Retinal pigment epithelial cell (primary cell): ENCODE results near the gene ABCB11.
A peak's percentile ranks its signal among the peaks of the same experiment; 100 is the strongest.
"Not testable (repeated sequence)": the region's sequence is repeated elsewhere in the genome, so short reads cannot be mapped to it uniquely, and the experiment has no call there.

Experiments
- DNase-seq: peaks from one replicate; pipeline ENCODE4 v3.0.0-alpha.2; 2010; ENCODE audit warnings: low read depth
- H3K4me3 ChIP-seq: 2 replicates; pipeline ENCODE4 v1.5.1; 2011; ENCODE audit warnings: mild to moderate bottlenecking, low read length, control low read depth, moderate library complexity
- CTCF ChIP-seq: conservative IDR thresholded peaks from 2 replicates; pipeline ENCODE4 v1.5.1; 2011; ENCODE audit warnings: low read depth, low read length, control low read depth, inconsistent platforms

The ABCB11 gene

GRCh38 chr2:168894101-168894500 lies 137.0 kb downstream of the ABCB11 start:
- DNase-seq = no peak

GRCh38 chr2:168892327-168892726 lies 138.8 kb downstream of the ABCB11 start:
- no peak overlapping the region for H3K4me3 ChIP-seq
- no peak for DNase-seq
- no peak for TF ChIP-seq CTCF

More at GRCh38 chr2:168894101-168894500, 137.0 kb downstream of the ABCB11 start:
- TF ChIP-seq CTCF = no peak
- H3K4me3 ChIP-seq = no peak overlapping the region

- H3K4me3 ChIP-seq = peak within 1 kb of the TSS; percentile 75
- TF ChIP-seq CTCF = no peak
- peak; percentile 55 for DNase-seq
Measured at GRCh38 chr2:168890006-168890782, 140.9 kb downstream of the ABCB11 start, which contains the start of gene SPC25. TSS of gene SPC25 (minus strand) at chr2:168890430. CDS start at chr2:168889519, 911 bp downstream.

- no peak for DNase-seq
- TF ChIP-seq CTCF = no peak
- peak overlapping the region; percentile 75 for H3K4me3 ChIP-seq
Measured at GRCh38 chr2:168889635-168890005, 141.5 kb downstream of the ABCB11 start.

- TF ChIP-seq CTCF = no peak
- DNase-seq = no peak
- no peak overlapping the region for H3K4me3 ChIP-seq
Measured at GRCh38 chr2:168884975-168885374, 146.1 kb downstream of the ABCB11 start.

- H3K4me3 ChIP-seq, DNase-seq: not testable (repeated sequence)
Measured at GRCh38 chr2:168882163-168882562, 149.0 kb downstream of the ABCB11 start.

- no peak for TF ChIP-seq CTCF
- DNase-seq = no peak
- H3K4me3 ChIP-seq = no peak overlapping the region
Measured at GRCh38 chr2:168874368-168875054, 156.6 kb downstream of the ABCB11 start.

GRCh38 chr2:168870824-168871223 lies 160.3 kb downstream of the ABCB11 start:
- H3K4me3 ChIP-seq, DNase-seq: not testable (repeated sequence)
